ENCODE results near the gene CELSR1.

- no peak for TF ChIP-seq CTCF (IDR thresholded peaks at IDR 0.05)
- TF ChIP-seq EZH2 (IDR thresholded peaks at IDR 0.05; ENCODE audit: borderline replicate concordance, insufficient read depth, low read depth, low read length, poor library complexity, severe bottlenecking) = no peak
These were observed 214.7 kb downstream of the CELSR1 start for GRCh38 chr22:46322711-46323110.
